ENCODE data around the gene GPAM. TPM values are rescaled to one million over a fixed set of nuclear protein-coding genes. Genes with fewer than 3 reads are reported as not detected.

The GPAM gene, protein sequence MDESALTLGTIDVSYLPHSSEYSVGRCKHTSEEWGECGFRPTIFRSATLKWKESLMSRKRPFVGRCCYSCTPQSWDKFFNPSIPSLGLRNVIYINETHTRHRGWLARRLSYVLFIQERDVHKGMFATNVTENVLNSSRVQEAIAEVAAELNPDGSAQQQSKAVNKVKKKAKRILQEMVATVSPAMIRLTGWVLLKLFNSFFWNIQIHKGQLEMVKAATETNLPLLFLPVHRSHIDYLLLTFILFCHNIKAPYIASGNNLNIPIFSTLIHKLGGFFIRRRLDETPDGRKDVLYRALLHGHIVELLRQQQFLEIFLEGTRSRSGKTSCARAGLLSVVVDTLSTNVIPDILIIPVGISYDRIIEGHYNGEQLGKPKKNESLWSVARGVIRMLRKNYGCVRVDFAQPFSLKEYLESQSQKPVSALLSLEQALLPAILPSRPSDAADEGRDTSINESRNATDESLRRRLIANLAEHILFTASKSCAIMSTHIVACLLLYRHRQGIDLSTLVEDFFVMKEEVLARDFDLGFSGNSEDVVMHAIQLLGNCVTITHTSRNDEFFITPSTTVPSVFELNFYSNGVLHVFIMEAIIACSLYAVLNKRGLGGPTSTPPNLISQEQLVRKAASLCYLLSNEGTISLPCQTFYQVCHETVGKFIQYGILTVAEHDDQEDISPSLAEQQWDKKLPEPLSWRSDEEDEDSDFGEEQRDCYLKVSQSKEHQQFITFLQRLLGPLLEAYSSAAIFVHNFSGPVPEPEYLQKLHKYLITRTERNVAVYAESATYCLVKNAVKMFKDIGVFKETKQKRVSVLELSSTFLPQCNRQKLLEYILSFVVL
- 4.2 TPM for total RNA-seq
- 1 to 10 TPM in 3 of 4 donors, under 1 TPM in 1; 0.84 to 2.8 (median 2.1) TPM for polyA plus RNA-seq

DNA sequence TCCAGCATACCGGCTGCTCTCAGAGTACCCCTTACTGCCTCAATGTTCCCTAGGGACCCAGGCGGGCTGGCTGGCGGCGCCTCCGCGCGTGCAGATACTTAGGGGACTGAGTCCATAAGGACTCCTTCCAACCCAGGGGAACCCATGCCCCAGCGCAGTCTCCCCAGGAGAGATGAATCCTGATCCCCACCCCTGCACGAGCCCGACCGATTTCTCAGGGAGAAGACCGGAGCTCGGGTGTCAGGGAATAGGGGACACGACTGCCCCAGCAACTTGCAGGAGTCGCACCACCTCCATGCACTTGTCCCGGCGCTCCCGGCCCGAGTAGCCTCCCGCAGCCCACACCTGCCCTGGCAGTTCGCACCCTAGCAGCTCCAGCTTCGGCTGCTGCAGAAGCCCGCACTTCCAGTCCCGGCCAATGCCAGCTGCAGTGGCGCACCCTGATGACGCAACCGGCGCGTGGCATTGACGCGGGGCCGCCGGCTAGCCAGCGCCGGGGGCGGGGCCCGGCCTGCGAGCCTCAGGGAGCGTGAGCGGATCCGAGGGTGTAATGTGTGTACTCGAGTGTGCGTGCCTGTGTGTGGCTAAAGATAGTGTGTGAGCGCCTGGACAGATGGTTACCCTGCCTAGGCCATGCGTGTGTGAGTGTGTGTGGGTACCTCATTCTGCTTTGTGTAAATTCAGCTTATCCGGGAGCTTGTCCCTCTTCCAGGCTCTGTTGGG is at the start of gene GPAM:
TSS of gene GPAM (minus strand) at position 437 of the 723 bp plus-strand sequence. CDS start 1,981 bp downstream, outside the sequence.
- peak; percentile 95 to 97 for ATAC-seq (ENCODE audit: low read depth in 2 of 2)
- H3K27ac ChIP-seq (ENCODE audit: insufficient read depth, low read length, poor library complexity, severe bottlenecking) = peak within 1 kb of the TSS; percentile 63
- peaks cover 14 to 35% (median 25%) of the 10 kb centered on the region in 4 donors for H3K4me1 Mint-ChIP-seq
- peaks cover 0 to 9% (median 0%) of the 10 kb centered on the region in 7 donors for H3K9me3 Mint-ChIP-seq
- peaks cover 16% of the 10 kb centered on the region for H3K4me1 ChIP-seq (ENCODE audit: control insufficient read depth, insufficient read depth, low read length, poor library complexity, severe bottlenecking)
- peaks cover 3% of the 10 kb centered on the region for H3K27me3 ChIP-seq (ENCODE audit: control insufficient read depth, insufficient read depth, low read length)
- peak within 1 kb of the TSS; percentile 93 to 97 (median 96) for H3K4me3 Mint-ChIP-seq
- H3K9me3 ChIP-seq (ENCODE audit: control insufficient read depth in 2 of 2, low read length in 2 of 2) = no peaks in the 10 kb centered on the region
- peak within 1 kb of the TSS; percentile 94 for H3K4me3 ChIP-seq (ENCODE audit: low read depth, low read length)
- H3K27ac Mint-ChIP-seq = peak within 1 kb of the TSS; percentile 93 to 98 (median 95)
- peaks cover 11% of the 10 kb centered on the region for H3K36me3 Mint-ChIP-seq
- peaks cover 12% of the 10 kb centered on the region for H3K36me3 ChIP-seq (ENCODE audit: control insufficient read depth, insufficient read depth, low read length)
- DNase-seq = peak; percentile 94 to 97 (median 94)
- peaks cover 16% of the 10 kb centered on the region for H3K27me3 Mint-ChIP-seq

DNA sequence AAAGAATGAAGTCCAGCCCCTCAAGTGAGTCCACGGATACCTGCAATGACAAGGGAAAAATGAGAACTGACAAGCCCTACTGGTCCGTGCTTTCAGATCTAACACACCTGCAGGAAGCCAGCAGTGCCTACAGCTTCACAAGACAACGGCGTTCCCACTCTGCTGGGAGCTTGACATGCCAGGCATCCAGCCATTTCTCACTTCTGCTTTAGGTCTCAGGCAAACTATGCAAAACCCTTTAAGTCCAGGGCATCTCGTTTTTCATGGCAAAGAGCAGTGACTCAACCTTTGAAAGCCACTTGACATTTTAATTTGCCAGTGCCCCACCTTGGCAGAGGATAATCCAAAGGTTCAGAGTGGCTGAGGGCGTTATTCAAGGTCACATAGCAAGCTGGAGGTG is 49.1 kb upstream of the GPAM start:
- no peak for ATAC-seq (ENCODE audit: low read depth in 2 of 2)
- Histone ChIP-seq H3K27me3 (ENCODE audit: control insufficient read depth, insufficient read depth, low read length) (peaks cover 3% of the 10 kb centered on the region), H3K4me3 (ENCODE audit: low read depth, low read length) (no peak overlapping the region), H3K27ac (ENCODE audit: insufficient read depth, low read length, poor library complexity, severe bottlenecking) (no peak overlapping the region), H3K4me1 (ENCODE audit: control insufficient read depth, insufficient read depth, low read length, poor library complexity, severe bottlenecking) (no peaks in the 10 kb centered on the region), H3K36me3 (ENCODE audit: control insufficient read depth, insufficient read depth, low read length) (no peaks in the 10 kb centered on the region), H3K9me3 (ENCODE audit: control insufficient read depth in 2 of 2, low read length in 2 of 2) (no peaks in the 10 kb centered on the region)
- Mint-ChIP-seq H3K27me3 (peaks cover 12% of the 10 kb centered on the region), H3K27ac (no peak overlapping the region), H3K4me1 (no peaks in the 10 kb centered on the region), H3K9me3 (peaks cover 0 to 6% (median 0%) of the 10 kb centered on the region in 7 donors), H3K36me3 (no peaks in the 10 kb centered on the region), H3K4me3 (no peak overlapping the region)
- no peak for DNase-seq

DNA sequence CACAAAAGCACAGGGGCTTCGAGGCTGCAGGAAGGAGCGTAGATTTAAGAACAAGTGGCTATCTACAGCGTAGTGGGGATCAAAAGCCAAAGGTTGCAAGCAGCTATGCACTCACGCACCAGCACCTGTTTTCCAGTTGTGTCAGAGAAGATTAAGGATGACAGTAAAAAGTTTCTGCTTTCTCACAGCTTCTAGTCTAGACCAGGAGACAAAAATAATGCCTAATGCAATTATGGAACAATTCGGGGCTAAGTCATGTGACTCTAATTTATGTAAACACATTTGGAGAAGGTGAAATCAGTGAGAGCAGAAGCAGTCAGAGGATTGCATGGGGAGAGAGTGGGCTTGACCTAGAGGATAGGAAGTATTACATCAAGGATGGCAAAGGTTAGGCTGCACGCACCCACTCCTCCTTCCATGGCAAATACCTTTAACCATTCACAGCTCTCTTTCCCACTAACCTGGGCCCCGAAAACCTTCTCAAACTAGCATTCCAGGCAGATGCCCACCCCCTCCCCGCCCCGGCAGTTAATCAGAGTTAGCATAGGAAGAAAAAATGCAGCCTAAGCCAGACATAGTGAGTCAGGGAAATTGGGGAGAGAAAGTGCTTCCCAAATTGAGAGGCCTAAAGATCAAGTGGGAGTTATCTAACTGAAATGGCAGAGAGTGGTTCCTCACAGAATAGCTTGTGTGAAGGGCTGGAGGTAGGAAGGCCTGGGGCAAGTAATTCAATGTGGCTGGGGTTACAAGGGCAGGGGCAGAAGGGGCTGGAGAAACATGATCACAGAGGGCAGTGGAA is 48.2 kb upstream of the GPAM start:
- Mint-ChIP-seq H3K27me3 (peaks cover 12% of the 10 kb centered on the region), H3K9me3 (peaks cover 0 to 3% (median 0%) of the 10 kb centered on the region in 7 donors), H3K36me3 (no peaks in the 10 kb centered on the region), H3K4me3 (no peak overlapping the region), H3K27ac (no peak overlapping the region), H3K4me1 (no peaks in the 10 kb centered on the region)
- no peak overlapping the region for H3K27ac ChIP-seq (ENCODE audit: insufficient read depth, low read length, poor library complexity, severe bottlenecking)
- H3K4me3 ChIP-seq (ENCODE audit: low read depth, low read length) = no peak overlapping the region
- H3K4me1 ChIP-seq (ENCODE audit: control insufficient read depth, insufficient read depth, low read length, poor library complexity, severe bottlenecking) = no peaks in the 10 kb centered on the region
- H3K27me3 ChIP-seq (ENCODE audit: control insufficient read depth, insufficient read depth, low read length) = peaks cover 5% of the 10 kb centered on the region
- ATAC-seq (ENCODE audit: low read depth in 2 of 2) = no peak
- no peaks in the 10 kb centered on the region for H3K9me3 ChIP-seq (ENCODE audit: control insufficient read depth in 2 of 2, low read length in 2 of 2)
- no peaks in the 10 kb centered on the region for H3K36me3 ChIP-seq (ENCODE audit: control insufficient read depth, insufficient read depth, low read length)
- DNase-seq = no peak

DNA sequence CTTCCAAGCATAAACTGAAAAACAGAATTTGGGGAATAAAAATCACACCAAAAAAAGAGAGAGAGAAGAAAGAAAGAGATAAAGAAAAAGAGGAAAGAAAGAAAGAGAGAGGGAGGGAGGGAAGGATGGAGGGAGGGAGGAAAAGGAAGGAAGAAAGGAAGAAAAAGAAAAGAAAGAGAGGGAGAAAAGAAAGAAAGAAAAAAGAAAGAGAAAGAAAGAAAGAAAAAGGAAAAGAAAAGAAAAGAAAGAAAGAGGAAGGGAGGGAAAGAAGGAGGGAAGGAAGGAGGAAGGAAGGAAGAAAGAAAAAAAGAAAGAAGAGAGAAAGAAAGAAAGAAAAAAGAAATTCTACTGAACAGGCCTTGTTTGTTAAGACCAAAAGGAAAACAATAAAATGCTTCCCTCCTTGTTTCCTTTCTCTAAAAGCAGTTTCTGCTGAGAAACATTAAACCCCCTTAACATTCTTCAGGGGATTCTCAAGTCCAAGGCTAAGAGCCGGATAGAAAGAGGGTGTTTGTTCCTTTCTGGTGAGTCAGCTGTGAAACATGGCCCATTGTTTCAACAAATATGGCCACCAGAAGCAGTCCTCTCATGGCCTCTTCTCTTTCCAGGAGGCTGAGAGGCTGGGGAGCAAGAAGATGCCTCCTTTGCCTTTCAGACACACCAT is 46.9 kb upstream of the GPAM start:
- Histone ChIP-seq H3K27me3 (ENCODE audit: control insufficient read depth, insufficient read depth, low read length) (peaks cover 5% of the 10 kb centered on the region), H3K36me3 (ENCODE audit: control insufficient read depth, insufficient read depth, low read length) (no peaks in the 10 kb centered on the region), H3K4me3 (ENCODE audit: low read depth, low read length) (no peak overlapping the region), H3K27ac (ENCODE audit: insufficient read depth, low read length, poor library complexity, severe bottlenecking) (no peak overlapping the region), H3K4me1 (ENCODE audit: control insufficient read depth, insufficient read depth, low read length, poor library complexity, severe bottlenecking) (no peaks in the 10 kb centered on the region), H3K9me3 (ENCODE audit: control insufficient read depth in 2 of 2, low read length in 2 of 2) (no peaks in the 10 kb centered on the region)
- Mint-ChIP-seq H3K9me3 (peaks cover 0 to 3% (median 0%) of the 10 kb centered on the region in 7 donors), H3K4me3 (no peak overlapping the region), H3K27ac (no peak overlapping the region), H3K27me3 (peaks cover 17% of the 10 kb centered on the region), H3K4me1 (no peaks in the 10 kb centered on the region), H3K36me3 (no peaks in the 10 kb centered on the region)
- ATAC-seq (ENCODE audit: low read depth in 2 of 2) (no peak), DNase-seq (no peak)

DNA sequence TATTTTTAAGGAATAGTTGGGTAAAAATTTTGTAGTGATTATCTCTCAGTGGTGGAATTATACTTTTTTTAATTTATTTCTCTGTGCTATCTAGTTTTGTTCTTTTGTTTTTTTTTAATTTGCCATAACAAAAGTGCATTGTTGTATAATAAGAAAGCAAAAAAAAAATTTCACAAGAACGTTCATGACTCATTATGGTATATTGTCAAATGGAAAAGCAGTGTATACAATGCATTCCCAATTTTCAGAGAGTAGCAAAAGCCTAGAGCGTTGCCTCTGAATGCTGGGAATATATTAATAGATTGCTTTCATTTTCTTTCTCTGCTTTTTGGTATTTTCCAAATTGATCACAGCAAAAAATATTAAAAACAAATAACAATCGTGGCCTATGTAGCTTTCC is 46.3 kb upstream of the GPAM start:
- peaks cover 5% of the 10 kb centered on the region for H3K27me3 ChIP-seq (ENCODE audit: control insufficient read depth, insufficient read depth, low read length)
- Mint-ChIP-seq H3K9me3 (peaks cover 0 to 3% (median 0%) of the 10 kb centered on the region in 7 donors), H3K27ac (no peak overlapping the region), H3K4me3 (no peak overlapping the region), H3K4me1 (no peaks in the 10 kb centered on the region), H3K27me3 (peaks cover 17% of the 10 kb centered on the region), H3K36me3 (no peaks in the 10 kb centered on the region)
- no peak for ATAC-seq (ENCODE audit: low read depth in 2 of 2)
- H3K27ac ChIP-seq (ENCODE audit: insufficient read depth, low read length, poor library complexity, severe bottlenecking) = no peak overlapping the region
- no peaks in the 10 kb centered on the region for H3K9me3 ChIP-seq (ENCODE audit: control insufficient read depth in 2 of 2, low read length in 2 of 2)
- no peaks in the 10 kb centered on the region for H3K36me3 ChIP-seq (ENCODE audit: control insufficient read depth, insufficient read depth, low read length)
- DNase-seq = no peak
- no peaks in the 10 kb centered on the region for H3K4me1 ChIP-seq (ENCODE audit: control insufficient read depth, insufficient read depth, low read length, poor library complexity, severe bottlenecking)
- no peak overlapping the region for H3K4me3 ChIP-seq (ENCODE audit: low read depth, low read length)

DNA sequence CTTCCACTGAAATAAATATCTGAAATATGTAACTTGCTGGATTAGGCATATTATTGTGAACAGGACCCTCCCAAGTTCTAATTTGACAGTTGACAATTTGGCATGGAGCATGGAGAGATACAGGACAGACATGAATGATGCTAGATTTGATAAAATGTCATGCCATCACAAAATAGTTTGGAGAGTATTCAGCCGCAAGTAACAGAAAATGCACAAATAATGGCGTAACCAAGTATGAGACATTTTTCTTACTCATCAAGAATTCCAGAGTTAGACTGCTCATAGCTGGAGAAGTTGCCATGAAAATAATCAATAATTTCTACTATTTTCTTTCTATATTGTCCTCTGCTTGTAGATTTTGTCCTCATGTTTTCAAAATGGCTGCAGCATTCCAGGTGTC is 45.5 kb upstream of the GPAM start:
- no peaks in the 10 kb centered on the region for H3K9me3 ChIP-seq (ENCODE audit: control insufficient read depth in 2 of 2, low read length in 2 of 2)
- ATAC-seq (ENCODE audit: low read depth in 2 of 2) = no peak
- no peaks in the 10 kb centered on the region for H3K36me3 ChIP-seq (ENCODE audit: control insufficient read depth, insufficient read depth, low read length)
- peaks cover 5% of the 10 kb centered on the region for H3K27me3 ChIP-seq (ENCODE audit: control insufficient read depth, insufficient read depth, low read length)
- Mint-ChIP-seq H3K36me3 (no peaks in the 10 kb centered on the region), H3K4me1 (no peaks in the 10 kb centered on the region), H3K4me3 (no peak overlapping the region), H3K27ac (no peak overlapping the region), H3K27me3 (peaks cover 17% of the 10 kb centered on the region), H3K9me3 (peaks cover 0 to 3% (median 0%) of the 10 kb centered on the region in 7 donors)
- H3K4me3 ChIP-seq (ENCODE audit: low read depth, low read length) = no peak overlapping the region
- no peak overlapping the region for H3K27ac ChIP-seq (ENCODE audit: insufficient read depth, low read length, poor library complexity, severe bottlenecking)
- H3K4me1 ChIP-seq (ENCODE audit: control insufficient read depth, insufficient read depth, low read length, poor library complexity, severe bottlenecking) = no peaks in the 10 kb centered on the region
- no peak for DNase-seq

Measured in CD4-positive, CD25-positive, alpha-beta regulatory T cell (primary cell).